Activated CD8-positive, alpha-beta memory T cell treated with anti-CD3 and anti-CD28 coated beads for 4 hours (primary cell): ENCODE data around the gene CRYBG2.
"Not testable (repeated sequence)": the region's sequence is repeated elsewhere in the genome, so short reads cannot be mapped to it uniquely, and the experiment has no call there.

ENCODE experiments used
- DNase-seq, 2 donors: peaks; one replicate each; pipeline ENCODE4 v3.0.0-alpha.2; 2020; ENCODE audit warnings: low read depth in 2 of 2

Gene CRYBG2

DNA sequence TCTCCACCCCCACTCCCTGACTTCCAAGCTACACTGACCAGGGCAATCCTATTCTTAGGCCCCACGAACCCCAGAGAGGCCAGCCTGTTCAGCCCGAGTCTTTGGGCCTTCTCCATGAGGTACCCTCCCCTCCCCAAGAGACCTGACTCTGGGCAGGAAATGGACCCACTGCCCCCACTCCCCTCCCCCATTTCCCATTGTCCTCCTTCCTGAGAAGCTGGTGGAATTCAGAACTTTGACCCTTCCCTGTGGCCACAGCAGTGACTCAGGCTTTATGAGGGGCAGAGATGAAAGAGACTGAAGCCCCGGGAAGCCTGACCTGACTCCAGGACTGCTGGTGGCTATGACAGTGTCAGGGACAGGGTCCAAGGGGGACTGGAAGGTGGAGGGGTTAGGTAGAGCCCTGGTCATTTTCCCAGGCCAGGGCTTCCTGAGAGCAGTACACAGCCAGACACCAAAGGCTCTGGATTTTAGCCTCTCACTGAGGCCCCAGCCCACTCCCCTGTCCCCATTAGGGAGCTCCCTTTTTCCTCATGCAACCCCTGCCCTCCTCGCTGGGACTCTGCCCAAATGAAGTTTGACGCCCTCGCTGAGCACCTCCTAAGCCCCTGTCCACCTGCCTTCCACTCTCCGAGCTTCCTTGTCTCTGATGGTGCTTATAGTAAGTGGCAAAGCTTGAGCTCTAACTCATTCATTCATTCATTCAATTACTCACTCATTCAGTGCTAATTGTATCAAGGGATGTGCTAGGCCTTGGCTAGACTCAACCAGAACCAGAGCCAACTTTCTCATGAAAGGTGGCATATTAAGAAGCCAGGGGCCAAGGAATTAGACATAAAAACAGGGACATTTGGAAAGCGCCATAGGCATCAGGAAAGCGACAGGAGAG lies 3.0 kb downstream of the CRYBG2 start:
- no peak for DNase-seq

DNA sequence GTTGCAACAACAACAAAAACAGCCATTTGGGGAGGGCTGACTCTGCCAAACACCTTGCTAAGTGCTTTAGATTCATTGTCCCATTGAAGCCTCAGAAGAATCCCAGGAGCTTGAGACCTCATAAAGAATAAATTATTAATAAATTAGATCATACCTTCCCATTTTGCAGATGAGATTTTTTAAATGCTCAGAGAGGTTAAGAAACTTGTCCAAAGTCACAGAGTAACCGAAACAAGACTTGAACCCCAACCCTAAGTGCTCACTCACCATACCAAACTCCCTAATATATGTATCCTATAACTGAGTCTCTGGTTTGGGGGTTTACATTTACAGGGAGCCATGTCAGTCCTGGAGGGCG lies 3.6 kb downstream of the CRYBG2 start:
- DNase-seq = no peak

DNA sequence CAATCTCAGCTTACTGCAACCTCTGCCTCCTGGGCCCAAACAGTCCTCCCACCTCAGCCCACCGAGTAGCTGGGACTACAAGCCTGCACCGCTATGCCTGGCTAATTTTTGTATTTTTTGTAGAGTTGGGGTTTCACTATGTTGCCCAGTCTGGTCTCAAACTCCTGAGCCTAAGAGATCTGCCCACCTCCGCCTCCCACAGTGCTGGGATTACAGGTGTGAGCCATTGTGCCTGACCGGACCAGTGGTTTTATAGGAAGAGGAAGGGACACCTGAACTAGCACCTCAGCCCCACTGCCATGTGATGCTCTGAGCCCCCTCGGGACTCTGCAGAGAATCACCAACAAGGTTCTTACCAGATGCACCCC lies 4.1 kb downstream of the CRYBG2 start:
- DNase-seq = no peak

DNA sequence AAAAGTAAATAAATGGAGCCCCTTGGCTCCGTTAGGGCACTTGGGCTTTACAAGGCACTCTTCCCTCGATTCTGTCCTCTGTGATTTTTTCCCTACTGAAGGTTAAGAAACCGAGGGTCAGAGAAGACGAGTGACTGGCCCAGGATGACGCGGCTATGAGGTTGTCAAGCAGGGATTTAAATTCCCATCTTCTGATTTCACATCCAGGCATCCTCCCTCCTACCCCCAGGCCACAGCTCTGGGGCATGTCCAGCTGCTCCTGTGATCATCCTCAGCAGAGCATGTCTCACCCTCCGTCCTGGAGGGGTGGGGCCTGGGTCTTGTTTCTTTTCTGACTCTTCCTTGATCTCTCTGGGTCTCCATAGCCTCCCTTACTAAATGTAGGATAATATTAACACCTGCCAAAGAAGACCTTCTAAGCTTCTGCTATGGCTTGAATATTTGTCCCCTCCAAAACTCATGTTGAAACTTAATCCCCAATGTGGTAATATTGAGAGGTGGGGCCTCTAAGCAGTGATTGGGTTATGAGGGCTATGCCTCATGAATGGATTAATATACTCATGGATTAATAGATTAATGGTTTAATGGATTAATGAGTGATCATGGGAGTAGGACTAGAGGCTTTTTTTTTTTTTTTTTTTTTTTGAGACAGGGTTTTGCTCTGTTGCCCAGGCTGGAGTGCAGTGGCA lies 4.6 kb downstream of the CRYBG2 start:
- no peak for DNase-seq

DNA sequence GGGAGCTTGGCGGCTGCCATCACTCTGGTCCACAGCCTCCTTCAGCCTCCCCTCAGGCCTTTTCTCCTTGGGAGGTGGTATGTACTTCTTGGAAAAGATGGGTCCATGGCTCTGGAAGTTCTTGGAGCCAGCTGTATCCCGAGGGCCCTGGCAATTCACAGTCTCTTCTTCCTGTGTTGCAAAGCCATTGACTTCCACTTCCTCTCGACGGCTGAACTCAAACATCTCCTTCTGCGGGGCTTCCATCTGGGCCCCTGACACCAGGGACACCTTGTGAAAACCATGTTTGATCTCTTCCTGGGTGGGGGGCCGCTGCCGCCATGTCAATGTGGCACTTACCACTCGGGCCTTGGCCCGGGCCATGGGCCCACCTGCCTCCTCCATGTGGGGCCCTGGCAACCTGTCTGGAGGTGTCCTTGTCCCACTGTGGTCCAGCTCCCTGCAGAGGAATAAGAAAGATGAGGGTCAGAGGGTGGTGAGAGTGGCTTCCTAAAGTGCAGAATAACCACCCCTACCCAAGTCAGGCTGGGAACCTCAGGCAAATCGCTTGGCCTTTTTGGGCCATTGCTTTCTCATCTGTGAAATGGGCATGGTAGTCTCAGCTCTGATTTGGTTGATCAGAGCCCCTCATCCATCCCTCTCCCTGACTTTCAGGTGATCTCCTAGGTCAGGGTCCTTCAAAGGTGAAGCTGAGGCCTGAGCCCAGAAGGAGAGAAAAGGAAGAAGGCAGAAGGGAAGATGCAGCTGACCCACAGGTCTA lies 7.5 kb downstream of the CRYBG2 start:
- DNase-seq = no peak

DNA sequence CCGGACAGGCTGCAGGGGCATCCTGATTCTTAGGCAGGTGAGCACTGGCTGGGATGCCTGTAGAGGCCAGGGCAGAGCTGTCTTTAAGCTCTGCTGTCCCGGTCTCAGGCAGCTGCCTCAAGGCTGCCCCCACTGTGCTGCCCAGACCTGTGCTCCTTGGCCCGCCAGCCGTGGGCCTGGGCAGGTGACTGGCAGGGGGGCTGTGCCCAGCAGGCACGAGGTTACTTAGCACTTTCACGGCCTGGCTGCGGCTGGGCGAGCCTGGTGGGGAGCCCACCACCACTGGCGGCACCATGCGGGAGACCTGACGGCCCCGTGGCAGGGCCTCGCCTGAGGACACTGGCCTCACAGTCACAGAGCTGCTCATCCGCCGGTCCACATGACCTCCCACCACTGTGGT lies 8.2 kb downstream of the CRYBG2 start:
- DNase-seq = no peak

DNA sequence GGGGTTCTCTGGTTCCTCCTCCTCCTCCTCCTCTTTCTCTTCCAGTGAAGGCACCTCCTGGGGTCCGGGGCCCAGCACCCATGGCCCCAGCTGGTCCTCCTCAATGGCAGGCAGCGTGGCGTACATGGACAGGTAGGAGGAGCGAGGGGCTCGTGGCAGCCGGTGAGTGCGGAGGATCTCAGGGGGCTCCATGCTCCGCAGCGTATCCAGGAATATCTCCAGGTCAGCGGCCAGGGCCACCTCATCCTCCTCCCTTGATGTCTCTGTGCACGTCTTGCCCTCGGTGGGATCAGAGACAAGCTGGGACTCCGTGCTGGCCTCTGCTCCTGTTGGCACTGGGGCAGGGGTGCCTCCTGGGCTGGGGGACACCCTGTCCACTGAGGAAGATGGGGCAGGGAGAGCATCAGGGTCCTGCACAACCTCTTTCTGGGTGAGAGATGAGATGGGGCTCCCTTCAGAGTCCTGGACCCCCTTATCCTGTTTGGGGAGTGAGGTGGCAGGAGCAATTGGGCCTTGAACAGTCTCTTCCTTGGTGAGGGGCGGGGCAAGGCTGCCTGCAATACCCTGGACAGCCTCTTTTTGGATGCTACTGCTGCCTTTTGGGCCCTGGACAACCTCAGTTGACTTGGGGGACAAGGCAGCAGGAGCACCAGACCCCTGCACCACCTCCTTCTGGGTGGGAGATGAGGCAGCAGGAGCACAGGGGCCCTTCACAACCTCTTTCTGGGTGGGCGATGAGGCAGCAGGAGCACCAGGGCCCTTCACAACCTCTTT lies 9.6 kb downstream of the CRYBG2 start:
- no peak for DNase-seq

DNA sequence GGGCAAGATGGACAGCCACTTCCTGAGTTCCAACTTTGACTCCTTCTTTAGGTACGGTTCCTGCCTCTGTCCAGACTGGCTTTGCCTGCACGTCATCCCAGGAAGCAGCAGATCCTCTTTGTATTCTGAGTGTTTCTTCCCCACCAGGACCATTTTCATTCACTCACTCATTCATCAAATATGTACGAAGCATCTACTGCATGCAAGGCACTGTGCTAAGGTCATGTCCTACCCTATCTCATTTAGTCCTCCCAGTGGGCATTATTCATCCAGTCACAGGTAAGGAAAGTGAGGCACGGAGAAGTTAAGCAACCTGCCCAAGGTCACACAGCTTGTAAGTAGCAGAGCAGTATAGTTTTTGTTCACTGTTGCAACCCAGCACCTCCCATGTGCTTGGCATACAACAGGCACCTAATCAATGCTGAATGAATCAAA lies 13.9 kb downstream of the CRYBG2 start:
- no peak for DNase-seq

DNA sequence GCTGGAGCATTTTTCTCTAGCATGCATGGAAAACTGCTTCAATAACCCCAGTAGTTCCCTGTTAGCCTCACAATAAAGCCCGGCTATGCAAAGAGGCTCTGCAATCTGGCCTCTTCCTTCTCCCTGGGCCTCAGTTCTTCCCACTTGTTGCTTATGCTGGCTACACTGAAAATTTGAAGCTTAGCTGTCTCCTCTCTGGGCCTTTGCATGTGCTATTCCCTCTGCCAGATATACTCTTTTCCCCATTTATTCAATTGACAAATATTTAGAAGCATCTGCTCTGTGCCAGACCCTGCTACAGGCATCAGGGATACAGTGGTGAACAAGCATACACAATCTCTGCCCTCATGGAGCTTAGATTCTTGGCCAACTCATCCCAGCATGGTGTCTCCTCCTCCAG lies 15.3 kb downstream of the CRYBG2 start:
- DNase-seq = no peak

DNA sequence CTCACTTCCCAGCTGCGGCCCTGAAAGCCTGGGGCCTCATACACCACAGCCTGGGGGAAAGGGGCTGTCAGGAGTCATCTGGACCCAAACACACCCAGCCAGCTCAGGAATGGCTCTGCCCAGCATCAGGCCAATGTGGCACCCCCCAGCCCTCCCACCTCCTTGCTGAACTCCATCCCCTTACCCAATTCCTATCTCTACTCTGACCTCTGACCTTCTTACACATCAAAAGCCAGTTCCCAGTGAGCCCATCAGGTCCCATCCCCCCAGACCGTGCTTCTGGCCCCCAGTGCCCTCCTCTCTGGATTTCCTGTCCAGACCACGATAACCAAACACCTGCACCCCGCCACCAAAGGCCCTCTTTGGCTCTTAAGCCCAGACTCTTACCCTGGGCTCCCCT lies 16.3 kb downstream of the CRYBG2 start:
- DNase-seq = no peak

DNA sequence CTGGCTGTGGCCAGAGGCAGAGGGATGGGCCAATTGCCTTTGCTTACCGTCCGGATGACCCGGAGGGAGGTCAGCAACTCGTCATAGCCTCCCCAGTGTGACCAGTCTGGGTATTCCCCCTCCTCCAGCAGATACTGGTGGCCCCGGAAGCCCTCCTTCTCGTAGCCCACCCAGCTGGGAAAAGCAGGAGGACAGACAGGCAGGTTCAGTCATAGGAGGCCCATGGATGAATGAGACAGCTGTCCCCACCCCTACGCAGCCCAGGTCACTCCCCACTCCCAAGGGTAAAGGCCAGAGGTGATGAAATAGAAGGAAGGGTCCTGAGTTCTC lies 16.8 kb downstream of the CRYBG2 start:
- DNase-seq = no peak

DNA sequence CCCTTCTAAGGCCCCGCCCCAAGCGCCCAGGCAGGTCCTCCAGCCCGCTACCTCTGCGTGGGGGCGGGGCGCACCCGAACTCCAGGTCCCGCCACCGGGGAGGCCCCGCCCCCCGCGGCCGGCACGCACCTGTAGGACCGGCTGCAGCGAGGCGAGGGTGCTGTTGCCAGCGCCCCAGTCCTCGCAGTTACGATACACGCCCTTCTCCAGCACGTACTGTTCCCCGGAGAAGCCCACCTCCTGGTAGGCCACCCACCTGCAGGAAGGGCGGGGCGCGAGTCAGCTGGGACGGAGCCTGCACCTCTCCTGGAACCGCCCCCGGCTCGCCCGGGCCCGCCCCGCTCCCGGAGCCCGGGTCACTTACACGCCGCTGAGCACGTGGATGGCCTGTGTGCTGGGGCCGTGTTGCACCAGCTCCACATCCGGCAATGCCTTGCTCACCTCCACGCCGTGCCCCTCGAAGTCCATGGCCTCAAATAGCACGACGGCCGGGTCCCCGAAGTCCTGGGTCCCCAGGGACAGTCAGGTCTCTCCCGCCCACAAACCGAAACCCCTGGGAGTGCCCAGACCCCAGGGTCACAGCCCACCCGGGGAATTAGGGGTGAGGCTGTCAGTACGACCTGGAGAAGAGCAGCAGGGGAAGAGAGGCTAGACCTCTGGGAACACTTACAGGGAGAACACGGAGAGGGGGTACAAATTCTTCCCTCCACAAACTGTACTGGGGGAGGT lies 17.3 kb downstream of the CRYBG2 start:
- DNase-seq = peak; percentile 74 to 80

DNA sequence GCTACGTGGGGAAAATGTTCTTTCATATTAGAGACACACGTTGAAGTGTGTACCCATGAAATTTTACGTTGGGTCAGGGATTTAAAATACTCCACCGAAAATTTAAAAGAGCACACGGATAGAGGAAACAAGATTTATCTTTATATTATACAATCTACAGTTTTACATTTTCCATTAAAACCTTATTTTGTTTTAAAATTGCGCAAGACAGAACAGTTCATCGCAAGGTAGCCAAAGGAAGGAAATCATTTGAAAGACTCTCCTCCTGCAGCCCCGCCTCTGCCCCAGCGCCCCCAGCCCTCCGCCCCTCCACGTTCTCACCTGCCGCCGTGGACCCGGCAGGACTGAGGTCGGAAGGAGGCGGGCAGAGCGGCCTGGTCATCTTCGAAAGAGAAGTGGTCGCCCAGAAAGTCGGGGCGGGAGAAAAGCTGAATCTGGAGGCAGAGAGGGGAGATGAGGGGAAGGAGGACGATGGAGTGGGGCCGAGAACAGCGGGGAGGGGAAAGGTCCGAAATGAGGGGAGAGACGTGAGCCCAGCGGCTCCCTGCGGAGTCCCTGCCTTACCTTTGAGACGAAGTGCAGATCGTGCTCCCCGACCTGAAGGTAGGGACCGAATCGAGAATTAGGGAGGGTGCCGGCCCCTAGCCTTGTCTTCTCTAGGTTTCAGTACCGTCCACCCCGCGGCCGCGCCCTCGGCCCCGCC lies 18.0 kb downstream of the CRYBG2 start:
- no peak for DNase-seq

DNA sequence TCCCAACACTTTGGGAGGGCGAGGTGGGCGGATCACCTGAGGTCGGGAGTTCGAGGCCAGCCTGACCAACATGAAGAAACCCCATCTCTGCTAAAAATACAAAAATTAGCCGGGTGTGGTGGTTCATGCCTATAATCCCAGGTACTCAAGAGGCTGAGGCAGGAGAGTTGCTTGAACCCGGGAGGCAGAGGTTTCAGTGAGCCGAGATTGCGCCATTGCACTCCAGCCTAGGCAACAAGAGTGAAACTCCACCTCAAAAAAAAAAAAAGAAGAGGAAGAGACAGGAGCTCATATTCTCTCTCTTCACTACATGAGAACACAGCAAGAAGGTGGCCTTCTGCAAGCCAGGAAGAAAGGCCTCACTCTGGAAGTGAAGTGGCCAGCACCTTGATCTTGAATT lies 20.6 kb downstream of the CRYBG2 start:
- not testable (repeated sequence) for DNase-seq

DNA sequence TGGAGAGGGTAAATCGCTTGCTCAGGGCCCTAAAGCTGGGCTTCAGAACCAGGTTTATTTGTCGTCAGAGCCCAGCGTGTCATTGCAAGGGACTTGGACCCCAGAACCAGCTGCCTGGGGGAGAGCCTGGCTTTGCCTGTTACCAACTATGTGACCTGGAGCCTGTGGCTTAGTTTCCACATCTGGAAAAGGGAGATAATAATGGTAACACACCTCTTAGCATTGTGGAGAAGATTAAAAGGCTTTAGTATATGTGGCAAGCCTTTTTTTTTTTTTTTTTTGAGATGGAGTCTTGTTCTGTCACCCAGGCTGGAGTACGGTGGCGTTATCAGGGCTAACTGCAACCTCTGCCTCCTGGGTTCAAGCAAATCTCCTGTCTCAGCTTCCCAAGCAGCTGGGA lies 23.7 kb downstream of the CRYBG2 start:
- DNase-seq = no peak

DNA sequence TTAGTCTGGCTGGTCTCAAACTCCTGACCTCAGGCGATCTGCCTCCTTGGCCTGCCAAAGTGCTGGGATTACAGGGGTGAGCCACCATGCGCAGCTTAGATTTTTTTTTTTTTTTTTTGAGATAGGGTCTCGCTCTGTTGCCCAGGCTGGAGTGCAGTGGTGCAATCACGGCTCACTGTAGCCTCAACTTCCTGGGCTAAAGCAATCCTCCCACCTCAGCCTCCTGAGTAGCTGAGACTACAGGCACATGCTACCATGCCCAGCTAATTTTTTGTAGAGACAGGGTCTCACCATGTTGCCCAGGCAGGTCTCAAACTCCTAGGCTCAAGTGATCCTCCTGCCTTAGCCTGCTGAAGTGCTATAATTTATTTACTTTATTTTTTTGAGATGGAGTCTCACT lies 24.6 kb downstream of the CRYBG2 start:
- not testable (repeated sequence) for DNase-seq

DNA sequence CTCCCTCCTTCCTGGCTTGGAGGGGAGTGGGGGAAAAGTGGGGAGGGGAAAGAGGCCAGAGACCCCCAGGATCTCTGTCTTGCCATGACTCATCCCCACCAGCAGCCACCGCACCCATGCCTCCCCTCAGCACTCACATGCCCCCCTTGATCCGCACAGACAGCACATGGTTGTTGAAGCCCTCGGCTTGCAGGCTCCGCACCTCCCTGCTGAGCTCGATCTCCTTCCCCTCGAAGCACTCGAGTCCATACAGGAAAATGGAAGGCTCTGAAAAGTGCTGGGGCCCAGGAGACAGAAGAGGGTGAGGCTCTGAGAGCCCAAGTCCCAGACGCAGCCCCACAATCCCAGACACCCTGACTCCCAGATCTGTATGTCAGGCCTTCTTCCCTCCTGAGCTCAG lies 25.3 kb downstream of the CRYBG2 start:
- DNase-seq = no peak

DNA sequence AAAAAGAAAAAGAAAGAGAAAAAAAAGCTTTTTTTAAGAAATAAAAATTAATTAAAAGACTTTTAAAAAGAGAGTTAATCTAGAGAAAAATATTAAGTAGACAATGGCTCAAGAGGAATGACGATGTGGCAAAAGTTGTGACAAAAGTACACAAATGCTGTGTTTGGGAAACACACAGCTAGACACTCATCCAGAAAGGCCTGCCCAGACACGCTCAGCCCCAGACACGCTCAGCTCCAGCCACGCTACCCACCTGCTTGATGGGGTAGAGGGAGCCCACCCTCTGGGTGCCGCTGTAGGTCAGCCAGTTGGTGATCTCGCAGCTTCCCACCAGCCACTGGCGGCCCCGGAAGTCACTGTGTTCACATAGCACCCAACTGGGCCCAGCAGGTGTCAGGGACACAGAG lies 26.0 kb downstream of the CRYBG2 start:
- no peak for DNase-seq

DNA sequence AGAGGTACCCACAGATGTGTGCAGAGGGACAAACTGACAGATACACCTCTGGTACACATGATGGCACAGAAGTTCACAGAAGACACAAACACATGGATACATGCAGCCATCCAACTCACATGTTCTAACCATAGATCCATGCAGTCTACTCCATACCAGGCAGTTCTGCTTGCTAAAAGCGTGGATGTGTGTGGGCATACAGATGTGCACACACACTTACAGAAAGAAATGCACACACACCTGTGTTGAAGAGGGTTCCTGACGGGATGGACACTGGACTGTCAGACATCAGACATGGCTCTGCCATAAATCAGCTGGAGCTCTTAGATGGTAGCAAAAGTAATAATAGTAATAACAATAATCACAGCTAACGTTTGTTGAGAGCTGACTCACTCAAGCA lies 29.4 kb downstream of the CRYBG2 start:
- DNase-seq = no peak

DNA sequence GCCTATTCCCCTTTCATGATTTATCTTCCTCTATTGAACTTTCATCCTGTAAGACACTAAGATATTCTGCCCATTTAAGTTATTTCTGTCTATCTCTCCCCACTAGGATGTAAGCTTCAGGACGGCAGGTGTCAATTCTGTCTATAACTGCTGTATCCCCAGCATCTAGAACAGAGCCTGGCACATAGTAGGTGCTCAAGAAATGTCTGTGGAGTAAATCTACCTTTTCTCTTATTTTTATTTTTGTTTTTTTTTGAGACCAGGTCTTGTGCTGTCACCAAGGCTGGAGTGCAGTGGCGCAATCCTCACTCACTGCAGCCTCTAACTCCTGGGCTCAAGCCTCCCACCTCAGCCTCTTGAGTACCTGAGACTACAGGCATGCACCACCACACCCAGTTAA lies 30.5 kb downstream of the CRYBG2 start:
- DNase-seq = no peak

DNA sequence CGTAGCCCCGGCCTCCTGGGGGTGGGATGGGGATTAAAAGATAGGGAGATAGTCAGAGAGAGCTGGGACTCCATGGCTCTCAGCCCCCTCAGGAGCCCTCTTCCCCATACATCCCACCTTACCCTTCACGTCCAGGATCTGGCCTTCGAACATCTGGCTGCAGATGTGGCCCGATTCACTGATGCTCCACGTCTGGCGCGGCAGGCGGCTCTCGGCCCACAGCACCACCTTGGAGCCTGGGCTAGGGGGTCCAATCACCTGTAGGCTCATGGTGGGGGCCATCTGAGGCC lies 31.9 kb downstream of the CRYBG2 start:
- DNase-seq = no peak
